Testis (tissue), 2 donors: ENCODE measurements around the gene ROBO1.

Source experiments
- POLR2A ChIP-seq: fragments of 450-650 bp; IDR thresholded peaks from one replicate; pipeline ENCODE4 v1.6.1; 2017; ENCODE audit warnings: antibody characterized with exemption, mild to moderate bottlenecking, moderate library complexity
- TF ChIP-seq, protein P1 (sequence below), 3 experiments: fragments of 450-650 bp in 2 of 3; fragments of 200-600 bp in 1 of 3; sonication (generic) in 1 of 3; IDR thresholded peaks; one replicate each; pipeline ENCODE4 v1.5.1; 2016 to 2019; ENCODE audit warnings: antibody characterized with exemption in 3 of 3, mild to moderate bottlenecking in 2 of 3, moderate library complexity in 1 of 3

DNA sequence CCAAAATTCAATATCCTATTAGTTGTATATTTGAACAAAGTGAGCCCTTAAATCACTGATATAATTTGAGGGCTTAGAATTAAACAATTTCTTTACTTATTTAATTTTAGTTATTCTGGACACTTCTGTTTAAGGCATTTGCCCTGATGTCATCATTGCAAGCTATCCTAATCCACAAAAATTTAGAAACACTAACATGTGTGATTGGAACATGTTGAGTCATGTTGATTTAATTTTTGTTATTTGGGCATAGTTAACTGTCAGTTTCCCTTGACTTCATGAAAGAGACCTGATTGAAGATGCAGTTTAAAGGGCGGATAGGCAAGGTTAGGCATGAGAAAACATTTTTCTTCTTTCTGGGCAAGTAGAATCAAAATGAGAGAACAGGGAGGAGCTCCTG, 682.6 kb downstream of the ROBO1 start:
- TF ChIP-seq POLR2A = no peak
- TF ChIP-seq, protein P1, sequence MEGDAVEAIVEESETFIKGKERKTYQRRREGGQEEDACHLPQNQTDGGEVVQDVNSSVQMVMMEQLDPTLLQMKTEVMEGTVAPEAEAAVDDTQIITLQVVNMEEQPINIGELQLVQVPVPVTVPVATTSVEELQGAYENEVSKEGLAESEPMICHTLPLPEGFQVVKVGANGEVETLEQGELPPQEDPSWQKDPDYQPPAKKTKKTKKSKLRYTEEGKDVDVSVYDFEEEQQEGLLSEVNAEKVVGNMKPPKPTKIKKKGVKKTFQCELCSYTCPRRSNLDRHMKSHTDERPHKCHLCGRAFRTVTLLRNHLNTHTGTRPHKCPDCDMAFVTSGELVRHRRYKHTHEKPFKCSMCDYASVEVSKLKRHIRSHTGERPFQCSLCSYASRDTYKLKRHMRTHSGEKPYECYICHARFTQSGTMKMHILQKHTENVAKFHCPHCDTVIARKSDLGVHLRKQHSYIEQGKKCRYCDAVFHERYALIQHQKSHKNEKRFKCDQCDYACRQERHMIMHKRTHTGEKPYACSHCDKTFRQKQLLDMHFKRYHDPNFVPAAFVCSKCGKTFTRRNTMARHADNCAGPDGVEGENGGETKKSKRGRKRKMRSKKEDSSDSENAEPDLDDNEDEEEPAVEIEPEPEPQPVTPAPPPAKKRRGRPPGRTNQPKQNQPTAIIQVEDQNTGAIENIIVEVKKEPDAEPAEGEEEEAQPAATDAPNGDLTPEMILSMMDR (IDR thresholded peaks at IDR 0.05) = no peak
